KMS-11 (cell line): ENCODE data around the gene SULT4A1.

Experiments used
- H2AFZ ChIP-seq: fragments of 200-600 bp; sonication (generic); 2 replicates; pipeline ENCODE4 v1.6.1; 2016; ENCODE audit warnings: antibody characterized with exemption, mixed run types, low read depth
- H3K27ac ChIP-seq: fragments of 200-600 bp; sonication (generic); 2 replicates; pipeline ENCODE4 v1.6.1; 2016; ENCODE audit warnings: mild to moderate bottlenecking, mixed run types
- H3K27me3 ChIP-seq: fragments of 200-600 bp; sonication (generic); 2 replicates; pipeline ENCODE4 v1.6.1; 2017; ENCODE audit warnings: mild to moderate bottlenecking, low read depth, mixed run types, moderate library complexity; ENCODE audit not compliant: insufficient read depth
- H3K36me3 ChIP-seq: fragments of 200-600 bp; sonication (generic); 2 replicates; pipeline ENCODE4 v1.6.1; 2017; ENCODE audit warnings: mild to moderate bottlenecking, mixed run types; ENCODE audit not compliant: insufficient read depth
- H3K4me1 ChIP-seq: fragments of 200-600 bp; sonication (generic); 2 replicates; pipeline ENCODE4 v1.6.1; 2016; ENCODE audit warnings: mild to moderate bottlenecking, low read depth, mixed run types; ENCODE audit not compliant: poor library complexity, severe bottlenecking
- H3K4me2 ChIP-seq: fragments of 200-600 bp; sonication (generic); 2 replicates; pipeline ENCODE4 v1.7.0; 2016; ENCODE audit warnings: mild to moderate bottlenecking, mixed run types
- H3K4me3 ChIP-seq: fragments of 200-600 bp; sonication (generic); IDR thresholded peaks from 2 replicates; pipeline ENCODE4 v1.6.1; 2017; ENCODE audit warnings: low read depth, low read length, mixed read lengths; ENCODE audit not compliant: insufficient read depth
- H3K79me2 ChIP-seq: fragments of 200-600 bp; sonication (generic); 2 replicates; pipeline ENCODE4 v1.6.1; 2016; ENCODE audit warnings: low read depth, mixed run types; ENCODE audit not compliant: insufficient read depth
- H3K9ac ChIP-seq: fragments of 200-600 bp; sonication (generic); 2 replicates; pipeline ENCODE4 v1.6.1; 2016; ENCODE audit warnings: mild to moderate bottlenecking, mixed run types
- H4K20me1 ChIP-seq: fragments of 200-600 bp; sonication (generic); 2 replicates; pipeline ENCODE4 v1.6.1; 2016; ENCODE audit warnings: mild to moderate bottlenecking, mixed run types; ENCODE audit not compliant: insufficient read depth
- TF ChIP-seq, protein P1 (sequence below): fragments of 200-600 bp; sonication (generic); conservative IDR thresholded peaks from 2 replicates; pipeline ENCODE4 v1.6.1; 2017; ENCODE audit warnings: low read depth, mild to moderate bottlenecking, antibody characterized with exemption, low read length, moderate library complexity, mixed read lengths

SULT4A1 gene

DNA sequence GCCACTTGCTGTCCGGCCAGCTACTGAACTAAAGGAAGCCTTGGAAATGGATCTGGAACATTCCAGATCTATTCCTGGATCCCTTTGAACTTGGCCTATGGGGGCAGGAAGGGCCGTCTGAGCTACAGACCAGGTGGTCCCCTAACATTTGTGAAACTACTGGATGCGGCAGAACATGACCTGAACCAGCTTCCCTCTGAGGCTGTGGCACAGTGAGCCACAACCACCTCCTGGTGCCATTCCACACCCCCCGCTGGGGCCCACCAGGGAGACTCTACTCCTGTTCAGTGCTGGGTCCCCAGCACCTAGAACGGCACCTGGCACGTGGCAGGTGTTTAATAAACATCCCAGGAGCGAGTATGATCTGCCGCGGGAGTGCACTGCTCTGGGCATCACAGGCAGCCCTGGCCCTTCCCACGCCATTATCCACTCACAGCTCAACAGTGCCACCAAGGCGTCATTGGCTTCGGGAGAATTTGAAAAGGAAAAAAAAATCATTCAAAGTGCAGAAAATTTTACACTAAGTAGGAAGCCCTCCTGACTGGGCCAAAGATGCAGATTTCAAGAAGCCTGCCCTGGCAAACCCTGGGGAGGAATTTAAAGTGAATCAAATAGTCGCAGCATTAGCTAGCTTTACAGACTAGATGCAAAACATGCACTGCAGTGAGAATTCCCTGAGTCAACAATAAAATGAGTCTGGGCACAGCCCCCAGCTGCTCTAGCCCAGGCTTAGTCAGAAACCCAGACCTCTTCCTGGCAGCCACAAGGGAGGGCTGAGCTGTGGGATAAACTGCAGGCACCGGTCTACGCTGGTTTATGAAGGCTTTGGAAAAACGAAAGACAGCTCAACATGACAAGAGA, 35.9 kb downstream of the SULT4A1 start:
- no peaks in the 10 kb centered on the region for H3K79me2 ChIP-seq
- H3K27ac ChIP-seq: no peak overlapping the region
- no peak overlapping the region for H3K4me3 ChIP-seq
- H3K27me3 ChIP-seq: peaks cover 55% of the 10 kb centered on the region
- no peaks in the 10 kb centered on the region for H3K36me3 ChIP-seq
- no peak overlapping the region for H3K9ac ChIP-seq
- TF ChIP-seq, protein P1, sequence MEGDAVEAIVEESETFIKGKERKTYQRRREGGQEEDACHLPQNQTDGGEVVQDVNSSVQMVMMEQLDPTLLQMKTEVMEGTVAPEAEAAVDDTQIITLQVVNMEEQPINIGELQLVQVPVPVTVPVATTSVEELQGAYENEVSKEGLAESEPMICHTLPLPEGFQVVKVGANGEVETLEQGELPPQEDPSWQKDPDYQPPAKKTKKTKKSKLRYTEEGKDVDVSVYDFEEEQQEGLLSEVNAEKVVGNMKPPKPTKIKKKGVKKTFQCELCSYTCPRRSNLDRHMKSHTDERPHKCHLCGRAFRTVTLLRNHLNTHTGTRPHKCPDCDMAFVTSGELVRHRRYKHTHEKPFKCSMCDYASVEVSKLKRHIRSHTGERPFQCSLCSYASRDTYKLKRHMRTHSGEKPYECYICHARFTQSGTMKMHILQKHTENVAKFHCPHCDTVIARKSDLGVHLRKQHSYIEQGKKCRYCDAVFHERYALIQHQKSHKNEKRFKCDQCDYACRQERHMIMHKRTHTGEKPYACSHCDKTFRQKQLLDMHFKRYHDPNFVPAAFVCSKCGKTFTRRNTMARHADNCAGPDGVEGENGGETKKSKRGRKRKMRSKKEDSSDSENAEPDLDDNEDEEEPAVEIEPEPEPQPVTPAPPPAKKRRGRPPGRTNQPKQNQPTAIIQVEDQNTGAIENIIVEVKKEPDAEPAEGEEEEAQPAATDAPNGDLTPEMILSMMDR: no peak
- no peaks in the 10 kb centered on the region for H3K4me1 ChIP-seq
- H4K20me1 ChIP-seq: no peaks in the 10 kb centered on the region
- H3K4me2 ChIP-seq: no peak overlapping the region
- H2AFZ ChIP-seq: no peak overlapping the region

DNA sequence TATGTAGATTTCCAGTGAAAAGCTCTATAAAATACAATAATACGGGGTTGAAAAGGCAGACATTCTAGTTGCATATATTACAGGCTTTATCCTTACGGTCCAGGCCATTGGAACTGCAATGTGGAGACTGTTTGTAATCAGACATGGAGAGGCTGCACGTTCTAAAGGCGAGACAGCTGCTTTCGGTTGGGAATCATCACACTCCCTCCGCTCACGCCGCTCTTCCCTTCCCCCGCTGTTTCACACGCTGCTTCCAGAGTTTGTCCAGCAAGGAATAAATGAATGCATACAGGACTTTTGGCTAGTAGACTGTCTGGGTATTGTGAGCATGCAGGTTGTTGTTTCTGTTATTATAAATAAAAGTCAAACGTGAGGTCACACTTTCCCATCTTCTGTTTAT, 36.7 kb downstream of the SULT4A1 start:
- TF ChIP-seq, protein P1: no peak
- Histone ChIP-seq H3K4me1 (no peaks in the 10 kb centered on the region), H3K4me2 (no peak overlapping the region), H3K27ac (no peak overlapping the region), H2AFZ (no peak overlapping the region), H3K27me3 (peaks cover 54% of the 10 kb centered on the region), H3K36me3 (no peaks in the 10 kb centered on the region), H3K4me3 (no peak overlapping the region), H4K20me1 (no peaks in the 10 kb centered on the region), H3K9ac (no peak overlapping the region), H3K79me2 (no peaks in the 10 kb centered on the region)

DNA sequence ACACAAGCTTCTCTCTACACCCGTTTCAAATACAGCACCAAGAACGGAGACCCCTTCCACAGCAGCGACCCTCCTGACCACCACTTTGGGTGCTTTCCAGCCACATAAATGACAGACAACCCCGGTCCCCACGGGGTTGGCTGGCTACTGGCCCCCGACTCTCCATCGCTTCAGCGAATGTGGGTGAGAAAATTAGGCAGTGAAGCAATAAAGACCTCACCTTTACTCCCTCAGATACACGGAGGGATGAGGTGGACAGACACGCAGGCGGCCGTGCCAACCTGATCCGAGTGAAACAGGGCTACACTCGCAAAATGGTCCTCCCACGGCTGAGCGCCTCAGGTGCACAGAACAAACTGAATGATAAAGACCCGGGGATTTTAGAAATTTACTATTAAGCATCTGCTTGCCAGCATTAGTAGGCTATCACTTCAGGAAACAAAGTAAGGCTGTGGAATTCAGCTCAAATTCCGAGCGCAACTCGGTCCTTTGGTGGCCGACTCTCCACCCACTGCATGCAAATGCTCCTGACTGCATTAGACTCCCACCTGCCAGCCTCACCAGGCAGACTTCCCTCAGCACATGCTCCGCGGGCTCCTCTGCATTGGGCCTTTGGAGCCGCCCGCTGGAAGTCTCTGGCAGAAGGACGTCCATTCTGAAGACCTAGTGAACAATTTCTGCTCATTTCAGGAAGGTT, 37.4 kb downstream of the SULT4A1 start:
- no peaks in the 10 kb centered on the region for H3K36me3 ChIP-seq
- peaks cover 50% of the 10 kb centered on the region for H3K27me3 ChIP-seq

DNA sequence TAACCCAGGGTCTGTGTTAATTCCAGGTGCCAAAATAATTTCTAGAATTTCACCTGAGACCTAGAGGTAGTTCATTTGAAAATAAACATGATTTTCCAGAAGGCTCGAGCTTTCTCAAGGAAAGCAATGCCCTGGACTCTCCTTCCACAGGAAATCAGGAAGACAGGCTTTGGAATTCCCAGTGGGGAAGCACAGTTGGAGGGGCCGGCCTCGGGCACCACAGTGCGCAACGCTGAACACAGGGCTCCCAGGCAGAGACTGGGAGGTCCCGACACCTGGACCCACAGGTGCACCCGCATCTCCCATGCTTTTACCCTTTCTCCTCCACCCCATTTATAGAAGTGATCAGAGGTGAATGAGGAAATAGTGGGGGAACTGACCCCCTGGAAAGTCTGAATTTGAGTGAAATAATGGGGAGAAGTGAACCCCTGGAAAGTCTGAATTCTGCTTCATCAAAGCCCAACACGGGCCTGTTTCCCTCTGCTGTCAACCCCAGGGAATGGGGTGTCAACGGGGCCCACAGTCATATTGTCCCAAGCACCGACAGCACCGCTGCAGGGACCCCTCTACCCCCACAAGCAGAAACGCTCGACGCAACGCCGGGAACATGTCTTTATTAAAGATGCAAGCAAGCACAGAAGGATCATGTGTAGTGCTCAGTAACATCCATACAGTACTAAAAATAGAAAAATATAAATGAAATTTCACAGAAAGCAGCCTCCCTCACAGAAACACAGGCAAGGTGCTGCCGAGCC, 38.2 kb downstream of the SULT4A1 start:
- no peaks in the 10 kb centered on the region for H3K36me3 ChIP-seq
- no peak overlapping the region for H2AFZ ChIP-seq
- H3K4me2 ChIP-seq: no peak overlapping the region
- no peak overlapping the region for H3K9ac ChIP-seq
- peaks cover 43% of the 10 kb centered on the region for H3K27me3 ChIP-seq
- H3K79me2 ChIP-seq: no peaks in the 10 kb centered on the region
- no peaks in the 10 kb centered on the region for H4K20me1 ChIP-seq
- H3K4me1 ChIP-seq: no peaks in the 10 kb centered on the region
- no peak overlapping the region for H3K4me3 ChIP-seq
- TF ChIP-seq, protein P1: no peak
- H3K27ac ChIP-seq: no peak overlapping the region

More for the DNA sequence above, 37.4 kb downstream of the SULT4A1 start:
- Histone ChIP-seq H3K9ac (no peak overlapping the region), H2AFZ (no peak overlapping the region), H4K20me1 (no peaks in the 10 kb centered on the region), H3K4me3 (no peak overlapping the region), H3K79me2 (no peaks in the 10 kb centered on the region), H3K27ac (no peak overlapping the region), H3K4me1 (no peaks in the 10 kb centered on the region), H3K4me2 (no peak overlapping the region)
- TF ChIP-seq, protein P1: no peak
